ENCODE results near the gene RRP9. TPM values are rescaled to one million over a fixed set of nuclear protein-coding genes. Genes with fewer than 3 reads are reported as not detected.

RRP9 gene
- polyA plus RNA-seq, 1 donor from 2014 or later: 26.8 TPM

- Histone ChIP-seq H3K27me3 (ENCODE audit: insufficient read depth, low read depth, low read length) (no peaks in the 10 kb centered on the region), H3F3A (ENCODE audit: insufficient read depth, low read length, poor library complexity, severe bottlenecking) (no peaks in the 10 kb centered on the region), H3K79me2 (replicated peaks; ENCODE audit: insufficient read depth, low read length) (peaks cover 31% of the 10 kb centered on the region), H3K4me2 (ENCODE audit: low read length) (no peak overlapping the region), H3K4me3 (ENCODE audit: low read length) (peak overlapping the region; percentile 74), H3K27ac (ENCODE audit: low read length) (no peak overlapping the region), H3K9me3 (ENCODE audit: low read length) (no peaks in the 10 kb centered on the region), H3K9me2 (ENCODE audit: insufficient read depth, low read length) (no peaks in the 10 kb centered on the region), H4K20me1 (ENCODE audit: insufficient read depth) (no peaks in the 10 kb centered on the region), H3K9ac (ENCODE audit: low read length) (no peak overlapping the region), H3K36me3 (ENCODE audit: insufficient read depth, low read length) (no peaks in the 10 kb centered on the region), H2AFZ (ENCODE audit: low read depth, low read length) (no peak overlapping the region)
- TF ChIP-seq MXI1 (conservative IDR thresholded peaks at IDR 0.05; ENCODE audit: poor library complexity, severe bottlenecking): no peak
- no peak for TF ChIP-seq EP300 (conservative IDR thresholded peaks at IDR 0.05; ENCODE audit: poor library complexity, severe bottlenecking)
- TF ChIP-seq REST (IDR thresholded peaks at IDR 0.05; ENCODE audit: borderline replicate concordance): no peak
- no peak for TF ChIP-seq TAF1 (IDR thresholded peaks at IDR 0.05; ENCODE audit: low read depth)
- TF ChIP-seq EZH2 (IDR thresholded peaks at IDR 0.05; ENCODE audit: borderline replicate concordance, insufficient read depth, low read length, poor library complexity, severe bottlenecking): no peak
- TF ChIP-seq RAD21 (conservative IDR thresholded peaks at IDR 0.05): no peak
- TF ChIP-seq CTCF (IDR thresholded peaks at IDR 0.05; ENCODE audit: poor library complexity, severe bottlenecking): no peak
- TF ChIP-seq SMC3 (conservative IDR thresholded peaks at IDR 0.05; ENCODE audit: poor library complexity): no peak
These were observed 22.3 kb upstream of the RRP9 start for GRCh38 chr3:51963951-51964451.

- H4K20me1 ChIP-seq (ENCODE audit: insufficient read depth): no peaks in the 10 kb centered on the region
- no peaks in the 10 kb centered on the region for H3K9me2 ChIP-seq (ENCODE audit: insufficient read depth, low read length)
- no peak overlapping the region for H3K4me2 ChIP-seq (ENCODE audit: low read length)
- no peaks in the 10 kb centered on the region for H3K27me3 ChIP-seq (ENCODE audit: insufficient read depth, low read depth, low read length)
- no peaks in the 10 kb centered on the region for H3K36me3 ChIP-seq (ENCODE audit: insufficient read depth, low read length)
- no peak overlapping the region for H3K4me3 ChIP-seq (ENCODE audit: low read length)
- TF ChIP-seq TAF1 (IDR thresholded peaks at IDR 0.05; ENCODE audit: low read depth) (no peak), POLR2AphosphoS5 (IDR thresholded peaks at IDR 0.05) (no peak), RAD21 (conservative IDR thresholded peaks at IDR 0.05) (no peak), MXI1 (conservative IDR thresholded peaks at IDR 0.05; ENCODE audit: poor library complexity, severe bottlenecking) (no peak), REST (IDR thresholded peaks at IDR 0.05; ENCODE audit: borderline replicate concordance) (no peak), SMC3 (conservative IDR thresholded peaks at IDR 0.05; ENCODE audit: poor library complexity) (no peak), EZH2 (IDR thresholded peaks at IDR 0.05; ENCODE audit: borderline replicate concordance, insufficient read depth, low read length, poor library complexity, severe bottlenecking) (no peak), CTCF (IDR thresholded peaks at IDR 0.05; ENCODE audit: poor library complexity, severe bottlenecking) (no peak), EP300 (conservative IDR thresholded peaks at IDR 0.05; ENCODE audit: poor library complexity, severe bottlenecking) (no peak)
- H3K79me2 ChIP-seq (replicated peaks; ENCODE audit: insufficient read depth, low read length): peaks cover 31% of the 10 kb centered on the region
- H3K27ac ChIP-seq (ENCODE audit: low read length): no peak overlapping the region
- no peaks in the 10 kb centered on the region for H3F3A ChIP-seq (ENCODE audit: insufficient read depth, low read length, poor library complexity, severe bottlenecking)
- H3K9me3 ChIP-seq (ENCODE audit: low read length): no peaks in the 10 kb centered on the region
- H2AFZ ChIP-seq (ENCODE audit: low read depth, low read length): no peak overlapping the region
- no peak overlapping the region for H3K9ac ChIP-seq (ENCODE audit: low read length)
These were observed 21.3 kb upstream of the RRP9 start for GRCh38 chr3:51962854-51963530.
